Karpas-422 (cell line): ENCODE results near the gene CDH3. TPM values are rescaled to one million over a fixed set of nuclear protein-coding genes. Genes with fewer than 3 reads are reported as not detected.

Source experiments
- DNase-seq: peaks from one replicate; pipeline ENCODE4 v3.0.0-alpha.2; 2015
- H2AFZ ChIP-seq: fragments of 200-600 bp; sonication (generic); 2 replicates; pipeline ENCODE4 v1.6.1; 2014; ENCODE audit warnings: antibody characterized with exemption, low read length, mixed read lengths
- H3K27ac ChIP-seq: fragments of 200-600 bp; sonication (generic); 2 replicates; pipeline ENCODE4 v1.5.1; 2014; ENCODE audit warnings: mild to moderate bottlenecking, low read length, moderate library complexity
- H3K27me3 ChIP-seq: fragments of 200-600 bp; sonication (generic); 2 replicates; pipeline ENCODE4 v1.6.1; 2014; ENCODE audit warnings: low read length, mixed read lengths
- H3K36me3 ChIP-seq: fragments of 200-600 bp; sonication (generic); 2 replicates; pipeline ENCODE4 v1.6.1; 2014; ENCODE audit warnings: low read length, mixed read lengths; ENCODE audit not compliant: insufficient read depth
- H3K4me1 ChIP-seq: fragments of 200-600 bp; sonication (generic); 2 replicates; pipeline ENCODE4 v1.6.1; 2014; ENCODE audit warnings: mild to moderate bottlenecking, low read length, mixed read lengths
- H3K4me2 ChIP-seq: fragments of 200-600 bp; sonication (generic); 2 replicates; pipeline ENCODE4 v1.6.1; 2014; ENCODE audit warnings: low read length, low read depth, mild to moderate bottlenecking; ENCODE audit not compliant: poor library complexity, severe bottlenecking
- H3K4me3 ChIP-seq: fragments of 200-600 bp; sonication (generic); 2 replicates; pipeline ENCODE4 v1.5.1; 2014; ENCODE audit warnings: mild to moderate bottlenecking, antibody characterized with exemption, low read length, mixed read lengths
- H3K79me2 ChIP-seq: fragments of 200-600 bp; sonication (generic); 2 replicates; pipeline ENCODE4 v1.6.1; 2014; ENCODE audit warnings: mild to moderate bottlenecking, low read length, mixed read lengths
- H3K9ac ChIP-seq: fragments of 200-600 bp; sonication (generic); 2 replicates; pipeline ENCODE4 v1.6.0; 2014; ENCODE audit warnings: low read length
- H3K9me2 ChIP-seq: fragments of 200-600 bp; sonication (generic), shearing (Covaris generic); replicated peaks from 2 replicates; pipeline ENCODE4 v1.6.0; 2014; ENCODE audit warnings: mild to moderate bottlenecking, low read length, moderate library complexity; ENCODE audit not compliant: insufficient read depth
- H3K9me3 ChIP-seq: fragments of 300-700, 200-600 bp; sonication (generic); 2 replicates; pipeline ENCODE4 v1.6.1; 2014; ENCODE audit warnings: low read length, mixed read lengths
- H4K20me1 ChIP-seq: fragments of 200-600 bp; sonication (generic); 2 replicates; pipeline ENCODE4 v1.6.1; 2014; ENCODE audit warnings: mild to moderate bottlenecking, antibody characterized with exemption, low read length, low read depth; ENCODE audit not compliant: insufficient read depth
- total RNA-seq: library from RNA; depleted of rRNA; stranded (reverse); fragments of >200 nt; shearing (Covaris generic); gene quantifications from 2 replicates; pipeline ENCODE4 v1.2.3, GENCODE V29; 2014; ENCODE audit warnings: low replicate concordance

Gene CDH3
- total RNA-seq, 1 experiment from 2014 or later, result not detected

GRCh38 chr16:68656751-68657150 lies 11.6 kb downstream of the CDH3 start:
- Histone ChIP-seq H3K4me2 (no peak overlapping the region), H3K27ac (no peak overlapping the region), H3K27me3 (no peaks in the 10 kb centered on the region), H4K20me1 (no peaks in the 10 kb centered on the region), H3K9me3 (no peaks in the 10 kb centered on the region), H3K4me3 (no peak overlapping the region), H3K36me3 (no peaks in the 10 kb centered on the region), H3K9ac (no peak overlapping the region), H2AFZ (no peak overlapping the region), H3K4me1 (no peaks in the 10 kb centered on the region), H3K79me2 (no peaks in the 10 kb centered on the region), H3K9me2 (no peaks in the 10 kb centered on the region)
- DNase-seq, result no peak

DNA sequence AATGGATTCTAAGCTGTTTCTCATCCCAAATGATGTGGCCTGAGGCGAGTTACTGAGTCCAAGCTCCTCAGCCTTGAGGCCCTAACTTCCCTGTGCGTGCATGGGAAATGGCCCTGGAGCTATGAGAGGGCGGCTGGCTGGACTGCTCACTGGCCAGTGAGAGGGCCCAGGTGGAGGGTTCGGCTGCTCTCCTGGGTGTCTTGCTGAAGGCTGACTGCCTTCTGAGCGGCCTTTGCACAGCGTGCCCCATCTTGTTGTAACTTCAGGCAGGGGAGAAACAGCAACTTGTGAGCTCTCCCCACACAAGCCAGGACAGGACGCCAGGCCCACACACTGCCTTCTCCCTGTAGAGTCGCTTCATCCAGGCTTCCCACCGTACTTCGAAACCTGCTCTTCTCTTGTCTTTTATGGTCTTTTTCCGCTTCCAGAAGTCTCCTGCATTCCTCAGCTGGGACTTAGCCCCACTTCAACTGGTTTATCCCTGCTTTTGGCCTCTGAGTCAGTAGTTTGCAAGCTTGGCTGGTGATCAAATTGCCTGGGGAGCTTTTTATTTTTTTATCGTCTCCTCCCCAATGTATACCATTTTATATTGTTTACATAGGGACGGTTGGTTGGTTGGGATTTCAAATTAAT lies 13.3 kb downstream of the CDH3 start:
- H3K36me3 ChIP-seq, result no peaks in the 10 kb centered on the region
- H3K27me3 ChIP-seq, result no peaks in the 10 kb centered on the region
- H2AFZ ChIP-seq, result no peak overlapping the region
- no peaks in the 10 kb centered on the region for H3K9me2 ChIP-seq
- H3K4me1 ChIP-seq, result no peaks in the 10 kb centered on the region
- no peak overlapping the region for H3K4me3 ChIP-seq
- no peaks in the 10 kb centered on the region for H4K20me1 ChIP-seq
- no peak overlapping the region for H3K9ac ChIP-seq
- peak; percentile 7 for DNase-seq
- H3K79me2 ChIP-seq, result no peaks in the 10 kb centered on the region
- H3K27ac ChIP-seq, result no peak overlapping the region
- H3K4me2 ChIP-seq, result no peak overlapping the region
- H3K9me3 ChIP-seq, result no peaks in the 10 kb centered on the region

GRCh38 chr16:68658974-68659360 lies 13.9 kb downstream of the CDH3 start:
- Histone ChIP-seq H3K9ac (no peak overlapping the region), H3K4me1 (no peaks in the 10 kb centered on the region), H3K27ac (no peak overlapping the region), H3K4me2 (no peak overlapping the region), H3K27me3 (no peaks in the 10 kb centered on the region), H3K4me3 (no peak overlapping the region), H2AFZ (no peak overlapping the region), H3K79me2 (no peaks in the 10 kb centered on the region), H4K20me1 (no peaks in the 10 kb centered on the region), H3K9me3 (no peaks in the 10 kb centered on the region), H3K9me2 (no peaks in the 10 kb centered on the region), H3K36me3 (no peaks in the 10 kb centered on the region)
- peak; percentile 12 for DNase-seq

GRCh38 chr16:68659412-68660358 lies 14.6 kb downstream of the CDH3 start:
- Histone ChIP-seq H3K9me3 (no peaks in the 10 kb centered on the region), H3K4me3 (no peak overlapping the region), H2AFZ (no peak overlapping the region), H3K9me2 (no peaks in the 10 kb centered on the region), H3K4me1 (no peaks in the 10 kb centered on the region), H3K9ac (no peak overlapping the region), H3K27ac (no peak overlapping the region), H3K79me2 (no peaks in the 10 kb centered on the region), H4K20me1 (no peaks in the 10 kb centered on the region), H3K36me3 (no peaks in the 10 kb centered on the region), H3K4me2 (no peak overlapping the region), H3K27me3 (no peaks in the 10 kb centered on the region)
- peak; percentile 9 for DNase-seq

GRCh38 chr16:68660359-68660795 lies 15.3 kb downstream of the CDH3 start:
- Histone ChIP-seq H3K9me2 (no peaks in the 10 kb centered on the region), H3K4me3 (no peak overlapping the region), H3K27ac (no peak overlapping the region), H3K9ac (no peak overlapping the region), H3K36me3 (no peaks in the 10 kb centered on the region), H3K27me3 (no peaks in the 10 kb centered on the region), H3K9me3 (no peaks in the 10 kb centered on the region), H3K4me2 (no peak overlapping the region), H4K20me1 (no peaks in the 10 kb centered on the region), H2AFZ (no peak overlapping the region), H3K4me1 (no peaks in the 10 kb centered on the region), H3K79me2 (no peaks in the 10 kb centered on the region)
- no peak for DNase-seq

DNA sequence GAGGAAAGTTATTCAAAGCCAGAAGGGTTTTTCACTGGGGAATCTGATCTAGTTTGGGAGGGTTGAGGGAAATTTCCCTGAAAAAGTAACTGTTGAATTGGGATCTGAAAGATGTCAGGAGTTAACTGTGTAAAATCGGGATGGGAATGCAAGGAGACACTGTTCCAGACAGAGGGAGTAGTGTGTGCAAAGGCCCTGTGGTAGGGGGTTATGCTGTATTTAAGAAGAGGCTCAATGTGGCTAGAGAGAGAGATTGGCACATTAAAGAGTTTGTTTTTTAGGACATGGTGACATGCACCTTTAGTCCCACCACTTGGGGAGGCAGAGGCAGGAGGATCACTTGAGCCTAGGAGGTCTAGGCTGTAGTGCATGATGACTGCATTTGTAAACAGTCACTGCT lies 16.9 kb downstream of the CDH3 start:
- Histone ChIP-seq H3K79me2 (no peaks in the 10 kb centered on the region), H3K9me3 (no peaks in the 10 kb centered on the region), H3K9ac (no peak overlapping the region), H3K4me2 (no peak overlapping the region), H3K36me3 (no peaks in the 10 kb centered on the region), H3K4me1 (no peaks in the 10 kb centered on the region), H3K9me2 (no peaks in the 10 kb centered on the region), H2AFZ (no peak overlapping the region), H4K20me1 (no peaks in the 10 kb centered on the region), H3K27me3 (no peaks in the 10 kb centered on the region), H3K27ac (no peak overlapping the region), H3K4me3 (no peak overlapping the region)
- DNase-seq, result no peak

- Histone ChIP-seq H3K4me1 (no peaks in the 10 kb centered on the region), H3K36me3 (no peaks in the 10 kb centered on the region), H2AFZ (no peak overlapping the region), H3K4me2 (no peak overlapping the region), H3K9me2 (no peaks in the 10 kb centered on the region), H3K27ac (no peak overlapping the region), H3K9me3 (no peaks in the 10 kb centered on the region), H3K9ac (no peak overlapping the region), H3K79me2 (no peaks in the 10 kb centered on the region), H4K20me1 (no peaks in the 10 kb centered on the region), H3K4me3 (no peak overlapping the region), H3K27me3 (no peaks in the 10 kb centered on the region)
- DNase-seq, result no peak
Observed at GRCh38 chr16:68664297-68664696, 19.2 kb downstream of the CDH3 start.

DNA sequence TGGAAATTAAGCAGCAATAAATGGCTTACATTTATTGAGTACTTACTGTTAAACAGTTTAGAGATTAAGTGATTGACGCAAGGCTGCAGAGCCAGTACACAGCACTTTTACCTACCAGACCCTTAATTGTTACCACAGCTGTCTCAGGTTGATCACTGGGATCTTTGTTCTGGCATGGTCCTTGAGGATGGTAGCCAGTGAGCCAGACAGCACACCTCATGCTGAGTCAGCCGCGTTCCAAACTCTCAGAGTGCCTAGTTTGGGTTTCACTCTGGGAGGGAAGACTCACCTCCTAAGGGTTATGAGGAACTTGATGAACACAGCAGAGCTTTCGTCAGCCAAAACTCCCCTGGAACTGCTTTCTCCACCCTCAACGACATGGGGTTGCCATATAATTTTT lies 20.4 kb downstream of the CDH3 start:
- Histone ChIP-seq H3K4me1 (no peaks in the 10 kb centered on the region), H3K4me3 (no peak overlapping the region), H3K79me2 (no peaks in the 10 kb centered on the region), H3K27ac (no peak overlapping the region), H3K4me2 (no peak overlapping the region), H3K27me3 (no peaks in the 10 kb centered on the region), H4K20me1 (no peaks in the 10 kb centered on the region), H3K36me3 (no peaks in the 10 kb centered on the region), H3K9ac (no peak overlapping the region), H3K9me3 (no peaks in the 10 kb centered on the region), H3K9me2 (no peaks in the 10 kb centered on the region), H2AFZ (no peak overlapping the region)
- DNase-seq, result no peak
